NCI-H526 treated with DMSO at 0.1 percent for 48 hours (cell line): ENCODE measurements around the gene DERL3.
"Not testable (repeated sequence)": the region's sequence is repeated elsewhere in the genome, so short reads cannot be mapped to it uniquely, and the experiment has no call there.

Experiments used
- DNase-seq: peaks from one replicate; lab custom pipeline; 2025; lab: John Stamatoyannopoulos, UW

DERL3 gene

DNA sequence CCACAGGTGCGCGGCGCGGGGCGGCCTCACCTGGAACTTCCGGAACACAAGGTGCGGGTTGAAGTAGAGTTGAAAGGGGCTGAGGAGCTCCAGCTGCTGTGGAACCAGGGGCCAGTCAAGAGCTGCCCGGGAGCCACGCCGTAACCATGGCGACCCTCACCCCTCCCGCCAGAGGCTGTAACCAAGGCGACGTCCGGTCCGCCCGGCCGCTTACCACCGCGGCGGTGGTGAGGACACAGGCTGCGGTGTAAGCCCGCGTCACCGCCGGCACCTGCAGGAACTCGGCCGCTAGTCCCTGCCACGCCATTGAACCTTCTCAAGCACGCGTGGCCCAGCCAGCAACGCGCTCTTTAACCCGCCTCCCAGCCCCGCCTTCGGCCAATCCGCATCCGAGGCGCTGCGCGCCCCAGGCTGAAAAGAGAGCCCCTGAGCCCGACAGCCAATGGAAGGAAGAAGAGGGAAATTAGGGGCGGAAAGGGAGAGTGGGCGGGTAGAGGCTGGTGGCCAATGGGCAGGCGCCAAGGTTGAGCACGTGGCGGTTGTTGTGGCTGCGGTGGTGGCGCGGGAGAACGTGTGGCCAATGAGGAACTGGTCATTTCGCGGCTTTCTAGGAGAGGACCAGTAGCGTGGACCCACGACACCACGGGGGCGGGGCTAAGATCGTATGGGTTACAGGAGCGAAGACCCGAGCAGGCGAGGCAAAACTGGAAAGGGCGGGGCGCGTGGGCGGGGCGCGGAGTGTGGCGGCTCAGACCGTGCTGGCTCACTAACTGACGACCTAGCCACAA is at the start of gene DERL3:
Gene DERL3, minus strand, starts transcription at position 326 of the 788 bp plus-strand sequence. Its CDS starts 19 bp downstream, at position 307.
- DNase-seq, result peak; percentile 96

DNA sequence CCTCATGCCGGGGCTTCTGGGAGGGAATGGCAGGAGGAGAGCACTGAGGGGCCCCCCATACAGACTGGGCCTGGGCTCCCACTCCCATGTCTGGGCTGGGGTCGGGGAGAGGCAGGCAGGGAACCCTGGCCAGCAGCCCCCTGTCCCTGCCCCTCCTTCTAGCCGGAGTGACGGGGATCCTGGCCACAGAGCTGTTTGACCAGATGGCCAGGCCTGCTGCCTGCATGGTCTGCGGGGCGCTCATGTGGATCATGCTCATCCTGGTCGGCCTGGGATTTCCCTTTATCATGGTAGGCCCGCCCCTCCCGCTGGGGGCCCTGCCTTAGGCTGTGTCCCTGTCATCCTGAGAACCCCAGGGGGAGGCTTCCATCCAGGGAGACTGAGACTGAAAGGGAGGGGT is 45.3 kb upstream of the DERL3 start:
- no peak for DNase-seq

DNA sequence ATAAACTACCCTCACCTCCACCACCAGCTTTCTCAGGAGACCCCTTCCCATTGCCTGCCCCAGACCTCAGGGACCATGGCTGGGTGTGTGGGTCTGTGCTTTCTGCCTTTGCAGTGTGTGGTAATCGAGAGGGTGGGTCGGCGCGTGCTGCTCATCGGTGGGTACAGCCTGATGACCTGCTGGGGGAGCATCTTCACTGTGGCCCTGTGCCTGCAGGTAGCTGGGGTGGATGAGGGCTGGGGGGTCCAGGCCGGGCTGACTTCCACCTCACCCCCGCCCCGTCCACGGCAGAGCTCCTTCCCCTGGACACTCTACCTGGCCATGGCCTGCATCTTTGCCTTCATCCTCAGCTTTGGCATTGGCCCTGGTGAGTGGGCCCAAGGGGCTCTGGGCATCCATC is 44.9 kb upstream of the DERL3 start:
- DNase-seq, result no peak

DNA sequence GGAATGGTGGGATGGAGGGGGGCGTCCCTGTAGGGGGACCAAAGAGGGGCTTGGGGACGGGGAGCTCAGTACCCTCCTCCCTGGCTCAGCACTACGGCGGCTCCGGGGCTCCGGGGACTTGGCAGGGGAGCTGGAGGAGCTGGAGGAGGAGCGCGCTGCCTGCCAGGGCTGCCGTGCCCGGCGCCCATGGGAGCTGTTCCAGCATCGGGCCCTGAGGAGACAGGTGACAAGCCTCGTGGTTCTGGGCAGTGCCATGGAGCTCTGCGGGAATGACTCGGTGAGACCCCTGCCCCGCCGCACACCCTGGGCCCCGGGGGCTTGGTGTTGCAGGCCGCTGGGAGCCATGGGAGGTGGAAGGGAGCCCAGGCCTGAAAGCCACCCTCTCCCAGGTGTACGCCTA is 43.6 kb upstream of the DERL3 start:
- no peak for DNase-seq

DNA sequence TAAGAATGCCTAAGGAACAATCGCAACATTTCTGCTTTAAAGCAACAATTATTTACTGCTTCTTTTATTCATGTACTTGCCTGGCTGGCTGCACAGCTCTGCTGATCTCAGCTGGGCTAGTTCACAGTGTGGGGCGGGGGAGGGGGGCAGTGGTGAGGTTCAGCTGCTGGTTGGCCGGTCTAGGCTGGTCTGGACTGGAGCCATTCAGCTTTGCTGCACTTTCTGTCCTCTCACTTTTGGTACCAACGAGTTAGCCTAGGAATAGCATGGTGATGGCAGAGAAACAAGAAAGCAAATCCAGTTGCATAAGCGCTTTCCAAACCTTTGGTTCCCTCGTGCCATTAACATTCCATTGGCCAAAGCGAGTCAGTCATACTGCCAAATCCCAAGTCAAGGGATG is 39.4 kb upstream of the DERL3 start:
- DNase-seq, result no peak

DNA sequence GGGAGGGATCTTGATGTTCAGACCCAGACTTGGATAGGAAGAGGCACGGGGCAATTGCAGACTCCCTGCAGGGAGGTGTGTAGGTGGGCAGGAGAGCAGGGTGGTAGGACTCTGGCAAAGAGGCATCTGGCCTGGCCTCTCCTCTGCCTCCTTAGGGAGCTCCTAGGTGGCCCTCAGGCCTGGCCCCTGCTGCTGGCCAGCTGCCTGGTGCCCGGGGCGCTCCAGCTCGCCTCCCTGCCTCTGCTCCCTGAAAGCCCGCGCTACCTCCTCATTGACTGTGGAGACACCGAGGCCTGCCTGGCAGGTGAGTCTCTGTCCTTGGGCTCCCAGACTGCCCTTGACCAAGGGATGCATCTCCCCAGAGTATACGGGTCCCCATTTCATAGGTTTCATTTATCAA is 38.8 kb upstream of the DERL3 start:
- DNase-seq, result no peak

DNA sequence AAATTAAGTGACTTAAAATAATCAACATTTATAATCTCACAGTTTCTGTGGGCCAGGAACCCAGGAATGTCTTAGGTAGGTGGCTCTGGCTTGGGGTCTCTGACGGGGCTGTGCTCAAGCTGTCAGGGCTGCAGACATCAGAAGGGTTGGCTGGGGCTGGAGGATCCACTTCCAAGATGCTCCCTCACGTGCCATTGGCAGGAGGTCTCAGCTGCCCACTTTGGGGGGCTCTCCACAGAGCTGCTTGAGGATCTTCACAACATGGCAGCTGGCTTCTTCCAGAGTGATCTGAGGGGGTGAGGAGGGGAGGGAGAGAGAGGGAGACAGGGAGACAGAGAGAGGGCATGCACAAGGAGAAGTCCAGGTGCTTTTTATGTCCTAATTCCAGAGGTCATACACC is 37.0 kb upstream of the DERL3 start:
- DNase-seq, result no peak

DNA sequence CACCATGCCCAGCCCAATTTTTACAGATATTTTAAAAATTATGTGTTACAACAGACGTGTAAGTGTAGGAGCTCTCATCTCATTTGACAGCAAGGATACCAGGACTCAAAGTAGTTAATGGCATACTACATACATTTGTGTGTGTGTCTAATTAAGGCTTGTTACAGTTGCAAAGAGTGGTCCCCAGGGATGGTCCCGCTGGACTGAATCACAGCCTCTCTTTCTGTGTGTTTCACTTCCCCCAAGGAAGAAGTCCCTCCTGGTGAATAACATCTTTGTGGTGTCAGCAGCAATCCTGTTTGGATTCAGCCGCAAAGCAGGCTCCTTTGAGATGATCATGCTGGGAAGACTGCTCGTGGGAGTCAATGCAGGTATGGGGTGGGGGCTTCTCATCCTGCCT is 36.1 kb upstream of the DERL3 start:
- no peak for DNase-seq

DNA sequence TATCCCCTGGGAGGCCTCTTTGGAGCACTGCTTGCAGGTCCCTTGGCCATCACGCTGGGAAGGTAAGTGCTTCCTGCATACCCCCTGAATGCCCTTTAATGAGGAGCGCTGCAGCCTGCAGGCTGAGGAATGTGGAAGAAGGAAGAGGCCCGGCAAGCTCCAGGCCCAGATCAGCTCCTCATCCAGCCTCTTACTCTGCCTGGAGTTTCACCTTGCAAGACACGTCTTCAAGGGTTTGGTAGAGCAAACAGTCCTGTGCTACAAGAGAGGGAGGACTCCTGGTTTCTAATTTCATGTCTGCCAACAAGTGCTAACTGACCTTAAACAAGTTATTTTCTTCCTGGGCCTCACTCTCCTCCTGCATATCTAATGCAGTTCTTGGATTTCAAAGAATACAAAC is 29.8 kb upstream of the DERL3 start:
- DNase-seq, result no peak

DNA sequence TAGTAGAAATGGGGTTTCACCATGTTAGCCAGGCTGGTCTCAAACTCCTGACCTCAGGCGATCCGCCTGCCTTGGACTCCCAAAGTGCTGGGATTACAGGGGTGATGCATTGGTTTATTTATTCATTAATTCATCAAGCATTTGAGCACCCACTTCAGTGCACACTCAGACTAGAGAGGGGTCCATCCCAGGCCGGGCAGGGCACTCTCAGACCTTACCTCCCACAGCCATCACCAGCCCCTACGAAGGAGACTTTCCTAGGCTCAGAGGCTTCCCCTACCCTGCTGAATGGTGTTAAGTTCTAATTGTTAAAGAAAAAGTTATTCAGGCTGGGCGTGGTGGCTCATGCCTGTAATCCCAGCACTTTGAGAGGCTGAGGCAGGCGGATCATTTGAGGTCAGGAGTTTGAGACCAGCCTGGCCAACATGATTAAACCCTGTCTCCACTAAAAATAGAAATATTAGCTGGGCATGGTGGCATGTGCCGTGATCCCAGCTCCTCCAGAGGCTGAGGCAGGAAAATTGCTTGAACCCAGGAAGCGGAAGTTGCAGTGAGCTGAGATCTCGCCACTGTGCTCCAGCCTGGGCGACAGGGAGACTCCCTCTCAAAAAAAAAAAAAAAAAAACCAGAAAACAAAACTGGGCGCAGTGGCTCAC is 25.8 kb upstream of the DERL3 start:
- not testable (repeated sequence) for DNase-seq

DNA sequence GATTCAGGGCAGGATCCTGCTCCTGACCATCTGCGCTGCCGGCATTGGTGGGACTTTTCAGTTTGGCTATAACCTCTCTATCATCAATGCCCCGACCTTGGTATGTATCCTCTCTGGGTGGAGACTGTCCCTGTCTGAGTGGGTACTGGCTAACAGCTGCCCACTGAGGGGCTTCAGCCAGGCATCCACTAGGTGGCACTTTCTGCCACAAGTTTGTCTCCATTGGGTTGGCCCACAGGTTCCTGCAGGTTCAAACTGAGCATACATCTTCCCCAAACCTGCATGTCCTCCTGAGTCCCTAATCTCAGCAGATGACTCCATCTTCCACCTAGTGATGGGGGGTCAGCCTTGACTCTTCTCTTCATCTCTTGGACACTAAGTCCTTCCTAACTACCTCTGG is 23.3 kb upstream of the DERL3 start:
- DNase-seq, result peak; percentile 13

DNA sequence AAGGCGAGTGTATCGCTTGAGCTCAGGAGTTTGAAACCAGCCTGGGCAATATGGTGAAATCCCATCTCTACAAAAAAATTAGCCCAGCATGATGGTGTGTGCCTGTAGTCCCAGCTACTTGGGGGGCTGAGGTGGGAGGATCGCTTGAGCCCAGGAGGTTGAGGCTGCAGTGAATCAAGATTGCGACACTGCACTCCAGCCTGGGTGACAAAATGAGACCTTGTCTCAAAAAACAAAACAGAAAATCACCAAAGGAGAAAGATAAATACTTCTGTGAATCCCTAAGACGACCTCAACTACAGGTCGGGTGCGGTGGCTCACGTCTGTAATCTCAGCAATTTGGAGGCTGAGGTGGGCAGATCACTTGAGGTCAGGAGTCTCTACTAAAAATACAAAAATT is 21.4 kb upstream of the DERL3 start:
- DNase-seq, result not testable (repeated sequence)

DNA sequence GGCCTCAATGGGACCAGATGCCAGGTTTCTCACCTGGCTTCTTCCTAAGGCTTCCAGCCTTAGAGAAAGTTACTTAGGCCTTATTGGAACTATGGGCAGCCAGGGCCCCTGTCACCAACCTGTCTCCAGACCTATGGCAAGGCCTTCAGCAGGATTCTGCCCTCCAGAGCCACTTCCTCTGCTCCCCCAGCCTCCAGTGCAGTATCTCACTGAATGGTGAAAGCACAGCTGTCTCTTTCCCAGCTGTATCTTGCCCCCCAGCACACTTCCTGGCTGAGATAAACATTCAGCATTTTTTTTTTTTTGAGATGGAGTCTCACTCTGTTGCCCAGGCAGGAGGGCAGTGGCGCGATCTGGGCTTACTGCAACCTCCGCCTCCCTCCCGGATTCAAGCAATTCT is 20.4 kb upstream of the DERL3 start:
- DNase-seq, result no peak

DNA sequence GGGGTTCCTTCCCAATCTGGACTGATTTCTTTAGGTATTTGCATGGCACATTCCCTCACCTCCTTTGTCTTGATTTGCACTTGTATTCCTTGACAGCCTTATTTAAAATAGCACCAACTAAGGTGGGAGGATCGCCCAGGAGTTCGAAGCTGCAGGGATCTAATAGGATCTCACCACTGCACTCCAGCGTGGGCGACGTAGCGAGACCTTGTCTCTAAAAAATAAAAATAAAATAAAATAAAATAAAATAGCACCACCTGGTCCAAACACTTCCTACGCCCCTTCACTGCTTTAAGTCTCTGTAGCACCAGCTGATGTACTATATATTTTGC is 19.6 kb upstream of the DERL3 start:
- DNase-seq, result no peak

DNA sequence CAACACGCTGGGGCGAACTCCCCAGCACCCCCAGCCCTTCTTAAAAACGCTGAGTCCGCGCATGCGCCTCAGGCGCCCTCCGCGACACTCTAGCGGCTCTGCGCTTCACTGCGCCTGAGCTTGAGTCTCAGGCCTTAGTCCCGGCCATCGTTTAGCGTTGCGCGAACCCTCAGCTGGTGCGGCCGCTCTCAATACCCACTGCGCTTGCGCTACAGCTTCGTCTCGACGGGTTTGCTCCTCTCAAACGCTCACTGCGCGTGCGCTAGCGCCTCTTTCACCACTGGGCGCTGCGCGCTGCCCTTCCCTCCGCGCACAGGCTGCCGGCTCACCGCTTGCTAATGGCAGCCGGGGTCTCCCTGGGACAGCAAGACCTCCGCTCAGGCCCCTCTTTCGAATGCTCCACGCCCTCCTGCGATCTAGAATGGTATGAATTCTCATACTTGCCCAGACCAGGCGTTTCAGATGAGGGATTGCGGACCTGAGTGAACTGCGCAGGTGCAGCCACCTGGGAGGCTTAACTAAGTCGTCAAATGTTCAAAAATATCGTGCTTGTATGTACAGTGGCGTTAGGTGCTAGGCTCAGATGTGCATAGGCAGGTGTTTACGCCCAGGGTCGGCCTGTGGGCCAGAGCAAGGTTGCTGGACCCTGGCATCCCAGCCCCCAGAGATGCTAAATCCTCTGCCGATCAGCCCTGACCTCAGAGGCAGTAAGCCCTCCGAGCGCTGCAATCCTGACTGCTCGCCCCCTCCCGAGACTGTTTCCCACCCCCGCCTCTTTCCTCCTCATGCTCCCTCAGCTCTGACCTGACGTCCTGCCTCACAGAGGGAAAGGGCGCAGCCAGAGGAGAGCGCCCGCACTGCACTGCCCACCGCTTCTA is 19.0 kb upstream of the DERL3 start, which contains the start of gene SLC2A11:
Gene SLC2A11, plus strand, starts transcription at position 270 of the 878 bp plus-strand sequence. Its CDS starts 125 bp downstream, at position 395.
- peak; percentile 88 for DNase-seq

DNA sequence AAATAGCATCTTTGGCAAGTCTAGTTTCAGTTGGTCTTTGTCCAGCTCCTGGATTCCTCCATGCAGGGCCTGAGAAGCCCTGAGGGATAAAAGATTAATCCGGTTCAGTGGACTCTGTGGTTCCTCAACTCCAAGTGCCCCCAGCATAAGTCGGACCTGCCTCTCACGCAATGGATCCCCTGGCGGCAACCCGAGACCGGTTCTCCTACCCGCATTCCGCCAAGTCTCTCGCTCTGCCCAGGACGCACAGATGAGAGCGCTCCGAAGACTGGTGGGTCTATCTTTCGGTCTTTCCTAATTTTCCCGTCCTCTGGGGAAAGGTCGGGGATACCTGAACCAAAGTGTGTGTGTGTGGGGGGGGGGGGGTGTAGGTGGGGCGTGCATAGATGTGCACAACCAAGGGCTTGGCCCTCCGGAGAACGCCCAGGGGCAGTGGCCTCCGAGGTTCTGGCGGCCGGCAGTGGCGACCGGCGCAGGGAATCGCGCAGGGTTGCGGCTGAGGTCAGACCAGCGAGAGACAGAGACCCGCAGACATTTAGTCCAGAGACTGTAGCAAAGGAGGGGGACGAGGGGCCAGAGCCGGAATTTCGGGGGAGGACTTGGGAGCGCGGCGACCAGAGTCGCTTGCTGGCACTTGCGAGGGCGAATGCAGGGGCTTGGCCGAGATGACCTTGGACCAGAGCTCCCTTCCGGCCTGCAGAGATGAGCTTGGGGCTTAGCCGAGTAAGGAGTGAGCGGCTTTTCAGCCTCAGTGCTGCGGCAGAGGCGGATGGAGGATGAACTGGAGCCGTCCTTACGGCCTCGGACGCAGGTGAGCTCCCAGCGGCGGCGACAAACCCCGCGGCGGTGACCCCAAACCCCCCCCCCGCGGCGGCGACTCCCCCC is 18.2 kb upstream of the DERL3 start:
- DNase-seq, result peak; percentile 3

DNA sequence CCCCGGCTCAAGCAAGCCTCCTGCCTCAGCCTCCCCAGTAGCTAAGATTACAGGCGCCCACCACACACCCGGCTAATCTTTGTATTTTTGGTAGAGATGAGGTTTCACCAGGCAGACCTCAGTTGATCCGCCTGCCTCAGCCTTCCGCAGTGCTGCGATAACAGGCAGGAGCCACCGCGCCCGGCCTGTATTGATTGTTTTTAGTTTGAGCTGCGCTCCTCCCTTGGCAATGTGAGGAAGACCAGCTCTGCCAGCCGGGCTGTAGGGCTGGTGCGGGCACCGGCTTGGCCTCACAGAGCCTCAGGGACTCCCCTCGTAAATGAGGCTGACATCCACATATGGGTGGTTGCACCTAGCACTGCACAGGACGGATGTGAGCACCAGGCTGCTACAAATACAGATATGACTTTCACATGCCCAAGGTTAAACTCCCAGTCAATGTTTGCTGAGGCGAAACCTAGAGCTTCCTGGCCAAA is 11.4 kb upstream of the DERL3 start:
- no peak for DNase-seq

DNA sequence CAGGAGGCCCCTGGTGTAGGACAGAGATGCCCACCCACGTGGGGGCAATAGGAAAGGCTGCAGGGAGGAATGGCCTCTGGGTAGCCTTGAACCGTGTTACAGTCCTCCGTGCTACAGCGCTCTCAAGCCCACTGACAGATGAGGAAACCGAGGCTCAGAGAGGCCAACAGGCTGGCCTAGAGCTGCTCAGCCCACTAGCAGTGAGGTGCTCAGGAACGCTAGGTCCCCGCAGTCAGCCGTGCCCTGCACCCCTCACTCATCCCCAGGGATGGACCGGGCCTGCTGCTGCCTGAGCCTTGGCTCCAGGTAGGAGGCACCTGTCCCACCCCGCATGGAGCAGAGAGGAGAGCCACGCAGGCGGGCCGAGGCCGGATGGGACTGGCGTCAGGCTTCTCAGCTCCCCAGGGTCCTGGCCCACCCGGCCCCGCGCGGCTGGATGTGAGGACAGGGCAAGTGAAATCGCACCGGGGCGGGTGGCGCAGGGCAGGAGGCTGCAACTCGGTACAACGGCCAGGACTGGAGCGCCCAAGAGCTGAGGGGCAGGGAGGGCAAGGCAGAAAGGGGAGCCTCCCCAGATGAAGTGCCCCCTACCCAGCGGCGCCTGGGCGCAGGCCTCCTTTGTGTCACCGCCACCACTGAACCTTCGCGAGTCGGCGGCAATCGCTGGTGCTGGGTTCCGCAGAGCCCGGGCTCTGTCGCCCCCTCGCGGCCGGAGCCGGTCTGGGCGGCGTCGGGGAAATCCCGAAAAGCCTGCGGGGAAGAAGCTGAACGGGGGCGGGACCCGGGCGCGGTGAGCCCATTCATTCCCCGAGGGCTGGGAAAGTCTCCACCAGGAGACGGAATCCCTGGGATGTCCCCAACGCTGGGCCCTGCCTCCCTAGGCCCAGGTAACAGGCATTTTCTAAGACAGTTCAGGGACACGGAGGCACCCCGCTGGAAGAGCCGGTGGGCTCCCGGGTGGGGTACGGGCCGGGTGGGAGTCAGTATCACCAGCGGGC is 10.5 kb upstream of the DERL3 start:
- DNase-seq, result peak; percentile 41

DNA sequence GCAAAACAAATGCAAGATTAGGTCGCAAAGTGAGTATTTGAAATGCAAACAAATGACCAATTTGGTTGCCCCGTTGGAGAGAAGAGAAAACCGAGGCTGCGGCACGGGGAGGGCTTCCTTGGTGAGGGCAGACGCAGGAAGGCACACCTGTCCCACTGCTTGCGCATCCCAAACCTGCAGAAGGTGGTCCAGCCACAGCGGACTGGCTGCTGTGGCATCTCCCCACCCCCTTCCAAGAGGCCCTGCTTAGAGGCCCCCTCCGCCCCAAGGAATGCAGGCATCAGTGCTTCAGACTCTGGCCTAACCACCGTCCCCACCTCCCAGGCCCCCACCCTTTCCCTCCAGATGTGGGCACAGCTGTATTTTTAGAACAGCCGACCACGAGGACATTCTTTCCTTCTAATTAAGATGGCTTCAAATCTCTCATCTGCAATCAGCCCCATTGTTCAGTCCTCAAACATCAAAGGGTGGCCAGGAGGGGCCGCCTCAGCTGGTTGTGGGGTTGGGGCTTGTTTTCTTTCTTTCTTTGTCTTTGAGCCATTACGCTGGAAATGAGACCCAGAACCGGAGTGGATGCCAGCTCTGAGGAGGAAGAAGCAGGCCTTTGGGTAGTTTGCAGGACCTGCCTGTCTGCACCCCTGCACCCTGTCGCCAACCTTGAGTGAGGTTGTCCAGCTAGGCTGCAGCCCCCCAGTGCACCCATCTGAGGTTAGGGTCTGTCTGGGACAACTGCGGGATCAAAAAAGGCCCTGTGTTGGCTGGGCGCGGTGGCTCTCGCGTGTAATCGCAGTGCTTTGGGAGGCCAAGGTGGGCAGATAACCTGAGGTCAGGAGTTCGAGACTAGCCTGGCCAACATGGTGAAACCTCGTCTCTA is 9.4 kb upstream of the DERL3 start:
- DNase-seq, result no peak
